Measurements from ENCODE around the gene ACTL6B.

The ACTL6B gene

DNA sequence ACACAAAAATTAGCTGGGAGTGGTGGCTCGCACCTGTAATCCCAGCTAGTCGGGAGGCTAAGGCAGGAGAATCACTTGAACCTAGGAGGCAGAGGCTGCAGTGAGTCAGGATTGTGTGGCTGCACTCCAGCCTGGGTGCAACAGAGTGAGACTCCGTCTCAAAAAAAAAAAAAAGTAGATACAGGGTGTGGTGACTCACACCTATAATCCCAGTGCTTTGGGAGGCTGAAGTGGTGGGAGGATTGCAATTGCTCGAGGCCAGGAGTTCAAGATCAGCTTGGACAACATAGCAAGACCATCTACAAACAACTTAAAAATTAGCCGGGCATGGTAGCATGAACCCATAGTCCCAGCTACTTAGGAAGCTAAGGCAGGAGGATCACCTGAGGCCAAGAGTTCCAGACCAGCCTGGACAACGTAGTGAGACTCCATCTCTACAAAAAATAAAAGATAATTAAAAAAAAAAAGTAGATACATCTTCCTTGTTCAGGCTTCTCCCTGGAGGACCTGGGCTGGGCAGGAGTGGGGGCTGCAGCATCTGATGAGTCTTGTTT lies 41.9 kb downstream of the ACTL6B start:
- TF ChIP-seq, protein P1, sequence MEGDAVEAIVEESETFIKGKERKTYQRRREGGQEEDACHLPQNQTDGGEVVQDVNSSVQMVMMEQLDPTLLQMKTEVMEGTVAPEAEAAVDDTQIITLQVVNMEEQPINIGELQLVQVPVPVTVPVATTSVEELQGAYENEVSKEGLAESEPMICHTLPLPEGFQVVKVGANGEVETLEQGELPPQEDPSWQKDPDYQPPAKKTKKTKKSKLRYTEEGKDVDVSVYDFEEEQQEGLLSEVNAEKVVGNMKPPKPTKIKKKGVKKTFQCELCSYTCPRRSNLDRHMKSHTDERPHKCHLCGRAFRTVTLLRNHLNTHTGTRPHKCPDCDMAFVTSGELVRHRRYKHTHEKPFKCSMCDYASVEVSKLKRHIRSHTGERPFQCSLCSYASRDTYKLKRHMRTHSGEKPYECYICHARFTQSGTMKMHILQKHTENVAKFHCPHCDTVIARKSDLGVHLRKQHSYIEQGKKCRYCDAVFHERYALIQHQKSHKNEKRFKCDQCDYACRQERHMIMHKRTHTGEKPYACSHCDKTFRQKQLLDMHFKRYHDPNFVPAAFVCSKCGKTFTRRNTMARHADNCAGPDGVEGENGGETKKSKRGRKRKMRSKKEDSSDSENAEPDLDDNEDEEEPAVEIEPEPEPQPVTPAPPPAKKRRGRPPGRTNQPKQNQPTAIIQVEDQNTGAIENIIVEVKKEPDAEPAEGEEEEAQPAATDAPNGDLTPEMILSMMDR (IDR thresholded peaks at IDR 0.05; ENCODE audit: low read depth, low read length, missing control alignments) = no peak
- H3K36me3 ChIP-seq (replicated peaks) = no peaks in the 10 kb centered on the region
- in situ Hi-C loops (cut with HindIII; ENCODE audit: low pct_ligation_motif_present, low sequenced_read_pairs) = no loop called here
- H3K27me3 ChIP-seq (replicated peaks) = no peaks in the 10 kb centered on the region
- no peak overlapping the region for H3K4me3 ChIP-seq (ENCODE audit: low read depth, low read length)
- H3K27ac ChIP-seq = no peak overlapping the region
- DNase-seq = no peak

DNA sequence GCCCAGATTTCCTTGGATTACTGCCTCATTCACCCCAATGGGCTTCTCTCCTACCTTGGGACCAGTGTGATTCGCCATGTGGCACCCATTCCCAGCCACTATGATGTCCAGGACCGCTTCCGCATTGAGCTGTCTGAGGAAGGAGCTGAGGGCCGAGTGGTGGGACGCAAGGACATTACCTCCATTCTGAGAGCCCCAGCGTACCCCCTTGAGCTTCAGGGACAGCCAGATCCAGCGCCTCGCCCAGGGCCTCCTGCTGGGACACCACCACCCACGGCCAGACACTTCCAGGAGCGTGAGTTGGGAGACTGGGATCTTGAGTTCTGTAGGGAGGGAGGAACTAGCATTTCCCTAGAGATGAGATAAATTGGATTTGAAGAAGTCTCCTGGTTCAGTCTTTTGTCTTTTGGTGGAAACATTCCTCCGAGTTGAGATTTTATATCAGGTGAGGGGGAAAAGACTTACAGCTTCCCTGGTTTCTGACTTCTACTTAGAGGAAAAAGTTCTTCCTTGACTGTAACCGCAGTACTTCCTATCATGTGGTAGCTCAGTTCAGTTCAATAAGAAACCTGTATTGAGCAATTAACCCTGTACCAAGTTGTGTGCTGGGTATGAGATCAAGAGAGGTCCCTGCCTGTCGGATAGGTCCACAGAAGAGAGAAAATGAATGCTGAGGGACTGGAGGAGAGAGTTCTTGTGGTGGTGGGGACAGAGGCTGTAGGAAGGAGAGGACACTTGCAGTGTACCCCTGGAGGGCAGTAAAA lies 42.7 kb downstream of the ACTL6B start:
- no peak overlapping the region for H3K27ac ChIP-seq
- no peak for DNase-seq
- no peaks in the 10 kb centered on the region for H3K36me3 ChIP-seq (replicated peaks)
- TF ChIP-seq, protein P1 (IDR thresholded peaks at IDR 0.05; ENCODE audit: low read depth, low read length, missing control alignments) = no peak
- peak overlapping the region; percentile 77 for H3K4me3 ChIP-seq (ENCODE audit: low read depth, low read length)
- H3K27me3 ChIP-seq (replicated peaks) = no peaks in the 10 kb centered on the region
- in situ Hi-C loops (cut with HindIII; ENCODE audit: low pct_ligation_motif_present, low sequenced_read_pairs) = no loop called here

DNA sequence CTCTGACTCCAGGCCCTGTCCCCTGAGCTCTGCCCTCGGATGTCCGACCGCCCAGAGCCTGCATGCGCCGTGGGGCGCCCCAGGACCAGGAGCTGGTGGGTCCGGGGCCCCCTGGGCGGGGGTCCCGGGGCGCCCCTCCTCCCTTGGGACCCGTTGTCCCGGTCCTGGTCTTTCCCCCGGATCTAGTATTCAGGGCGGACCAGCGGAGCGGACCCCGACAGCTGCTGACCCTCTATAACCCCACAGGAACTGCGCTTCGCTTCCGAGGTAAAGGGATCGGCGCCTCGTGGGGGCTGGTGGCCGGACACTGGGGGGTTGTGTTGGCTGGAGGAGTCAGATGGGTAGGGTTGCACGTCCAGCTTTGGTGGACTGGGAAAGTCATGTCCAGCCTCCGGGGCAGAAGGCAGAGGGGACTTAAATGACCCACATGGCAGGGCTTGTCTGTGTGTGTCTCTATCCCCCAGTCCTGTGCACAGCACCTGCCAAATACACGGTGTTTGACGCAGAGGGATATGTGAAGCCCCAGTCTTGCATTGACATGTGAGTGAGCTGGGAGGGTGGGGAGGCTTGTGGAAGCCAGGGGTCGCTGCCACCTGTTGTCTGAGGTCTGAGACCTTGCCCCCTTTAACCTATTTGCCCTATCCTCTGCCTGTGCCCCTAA lies 43.4 kb downstream of the ACTL6B start:
- peak overlapping the region; percentile 77 for H3K4me3 ChIP-seq (ENCODE audit: low read depth, low read length)
- TF ChIP-seq, protein P1 (IDR thresholded peaks at IDR 0.05; ENCODE audit: low read depth, low read length, missing control alignments) = peak; percentile 25
- in situ Hi-C loops (cut with HindIII; ENCODE audit: low pct_ligation_motif_present, low sequenced_read_pairs) = no loop called here
- no peak for DNase-seq
- H3K27me3 ChIP-seq (replicated peaks) = no peaks in the 10 kb centered on the region
- H3K36me3 ChIP-seq (replicated peaks) = no peaks in the 10 kb centered on the region
- no peak overlapping the region for H3K27ac ChIP-seq

DNA sequence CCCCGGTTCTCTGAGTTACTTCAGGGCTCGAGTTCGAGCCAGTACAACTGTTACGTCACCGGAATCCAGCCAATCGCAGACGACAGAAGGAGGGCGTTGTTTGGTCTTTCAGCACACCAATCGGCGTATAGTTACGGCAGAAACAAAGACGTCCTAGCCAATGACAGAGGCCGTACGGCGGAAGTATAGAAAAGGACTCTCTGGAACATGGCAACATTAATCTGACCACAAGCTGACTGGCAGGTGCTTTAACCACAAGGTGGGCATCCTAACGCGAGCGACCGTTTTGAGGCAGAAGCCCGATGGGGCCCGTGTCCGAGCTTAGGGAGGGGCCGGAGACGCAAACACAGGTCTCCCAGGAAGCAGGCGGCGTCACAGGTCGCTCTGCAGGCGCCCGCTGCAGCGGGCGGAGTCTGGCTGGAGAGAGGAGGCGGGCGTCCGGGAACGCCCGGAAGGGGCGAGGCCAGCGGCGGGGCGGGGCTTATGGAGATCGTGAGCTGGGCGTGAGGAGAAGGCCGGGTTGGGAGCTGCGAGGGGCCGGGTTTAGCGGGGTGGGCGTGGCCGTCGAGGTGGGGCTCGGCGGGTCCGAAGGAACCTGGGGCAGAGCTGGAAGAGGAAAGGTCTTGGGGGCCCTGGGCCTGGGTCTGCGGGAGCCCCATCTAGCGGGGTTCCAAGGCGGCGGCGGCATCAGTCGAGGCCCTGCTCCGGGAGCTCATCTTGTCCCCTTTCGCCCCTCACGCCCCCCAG lies 44.1 kb downstream of the ACTL6B start, which contains the start of gene MOSPD3:
Gene MOSPD3, plus strand, starts transcription at position 558 of the 747 bp plus-strand sequence. CDS start 252 bp downstream, outside the sequence.
- TF ChIP-seq, protein P1 (IDR thresholded peaks at IDR 0.05; ENCODE audit: low read depth, low read length, missing control alignments) = no peak
- Histone ChIP-seq H3K27me3 (replicated peaks) (no peaks in the 10 kb centered on the region), H3K36me3 (replicated peaks) (no peaks in the 10 kb centered on the region), H3K4me3 (ENCODE audit: low read depth, low read length) (peak within 1 kb of the TSS; percentile 77), H3K27ac (peak within 1 kb of the TSS; percentile 80)
- in situ Hi-C loops (cut with HindIII; ENCODE audit: low pct_ligation_motif_present, low sequenced_read_pairs) = no loop called here
- DNase-seq = peak; percentile 99

DNA sequence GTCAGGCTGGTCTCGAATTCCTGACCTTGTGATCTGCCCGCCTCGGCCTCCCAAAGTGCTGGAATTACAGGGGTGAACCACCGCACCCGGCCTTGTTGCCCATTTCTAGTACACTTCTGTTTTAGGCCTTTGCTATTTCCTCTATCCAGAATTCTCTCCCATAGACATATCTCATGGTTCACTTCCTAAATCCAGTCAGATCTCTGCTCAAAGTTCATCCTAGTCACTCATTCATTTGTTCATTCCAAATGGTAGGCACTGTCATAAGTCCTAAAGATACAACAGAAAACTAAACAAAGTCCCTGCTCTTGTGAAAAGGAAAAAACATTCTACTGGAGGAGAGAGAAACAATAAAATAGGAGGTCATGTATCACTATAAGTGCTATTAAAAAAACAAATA lies 46.3 kb downstream of the ACTL6B start:
- H3K36me3 ChIP-seq (replicated peaks) = peaks cover 3% of the 10 kb centered on the region
- in situ Hi-C loops (cut with HindIII; ENCODE audit: low pct_ligation_motif_present, low sequenced_read_pairs) = no loop called here
- no peak overlapping the region for H3K27ac ChIP-seq
- no peak overlapping the region for H3K4me3 ChIP-seq (ENCODE audit: low read depth, low read length)
- TF ChIP-seq, protein P1 (IDR thresholded peaks at IDR 0.05; ENCODE audit: low read depth, low read length, missing control alignments) = no peak
- no peaks in the 10 kb centered on the region for H3K27me3 ChIP-seq (replicated peaks)
- no peak for DNase-seq

Measured in brain microvascular endothelial cell (primary cell).